ENCODE data around the gene TOR1A. TPM values are rescaled to one million over a fixed set of nuclear protein-coding genes. Genes with fewer than 3 reads are reported as not detected.

TOR1A gene
- total RNA-seq, 1 experiment from 2014 or later = 40.4 TPM

GRCh38 chr9:129779560-129780190 lies 44.3 kb downstream of the TOR1A start:
- ChIA-PET POLR2A (interaction anchor here (0.7 to 9.8 kb wide), 4 partner anchors 27 to 634 kb away, joined by 5 to 293 read pairs (median 52); partner anchors contain the start of gene PTGES), CTCF (interaction anchor here (0.6 to 12.6 kb wide), 4 partner anchors 39 to 155 kb away, joined by 3 to 145 read pairs (median 54); partner anchors contain the start of gene ASB6)
- peaks cover 42% of the 10 kb centered on the region for H3K4me1 Mint-ChIP-seq (ENCODE audit: insufficient read depth, unreplicated experiment)
- intact Hi-C loops (cut with micrococcal nuclease) = no loop called here
- H3K9me3 Mint-ChIP-seq (ENCODE audit: unreplicated experiment) = no peaks in the 10 kb centered on the region
- no TSS peak for BruUV-seq (replicated peaks)
- DNase-seq (ENCODE audit: unreplicated experiment) = no peak
- peaks cover 4% of the 10 kb centered on the region for H3K36me3 Mint-ChIP-seq (ENCODE audit: insufficient read depth, unreplicated experiment)
- no peak for TF ChIP-seq CTCF (IDR thresholded peaks at IDR 0.05; ENCODE audit: unreplicated experiment)
- no peak overlapping the region for H3K27ac Mint-ChIP-seq (ENCODE audit: low read depth, unreplicated experiment)
- H3K27me3 Mint-ChIP-seq (ENCODE audit: insufficient read depth, unreplicated experiment) = no peaks in the 10 kb centered on the region
- H3K4me3 Mint-ChIP-seq (ENCODE audit: unreplicated experiment) = no peak overlapping the region

GRCh38 chr9:129778469-129778868 lies 45.5 kb downstream of the TOR1A start:
- H3K4me3 Mint-ChIP-seq (ENCODE audit: unreplicated experiment) = no peak overlapping the region
- no peak overlapping the region for H3K27ac Mint-ChIP-seq (ENCODE audit: low read depth, unreplicated experiment)
- H3K9me3 Mint-ChIP-seq (ENCODE audit: unreplicated experiment) = no peaks in the 10 kb centered on the region
- H3K27me3 Mint-ChIP-seq (ENCODE audit: insufficient read depth, unreplicated experiment) = no peaks in the 10 kb centered on the region
- ChIA-PET CTCF (interaction anchor here (0.6 to 12.6 kb wide), 7 partner anchors 28 to 604 kb away, joined by 3 to 145 read pairs (median 4); no protein-coding TSS in a partner anchor), POLR2A (interaction anchor here (0.7 to 9.8 kb wide), 6 partner anchors 17 to 121 kb away, joined by 4 to 293 read pairs (median 12); partner anchors contain the start of gene PTGES)
- peaks cover 4% of the 10 kb centered on the region for H3K36me3 Mint-ChIP-seq (ENCODE audit: insufficient read depth, unreplicated experiment)
- BruUV-seq (replicated peaks) = no TSS peak
- peak; percentile 68 for DNase-seq (ENCODE audit: unreplicated experiment)
- intact Hi-C loops (cut with micrococcal nuclease) = no loop called here
- peaks cover 46% of the 10 kb centered on the region for H3K4me1 Mint-ChIP-seq (ENCODE audit: insufficient read depth, unreplicated experiment)
- no peak for TF ChIP-seq CTCF (IDR thresholded peaks at IDR 0.05; ENCODE audit: unreplicated experiment)

- TF ChIP-seq CTCF (IDR thresholded peaks at IDR 0.05; ENCODE audit: unreplicated experiment) = no peak
- H3K4me3 Mint-ChIP-seq (ENCODE audit: unreplicated experiment) = peak overlapping the region; percentile 58
- H3K27me3 Mint-ChIP-seq (ENCODE audit: insufficient read depth, unreplicated experiment) = no peaks in the 10 kb centered on the region
- POLR2A ChIA-PET = interaction anchor here (0.7 to 9.8 kb wide), 18 partner anchors 12 to 665 kb away, joined by 3 to 293 read pairs (median 7); partner anchors contain the start of genes NTMT1 and PTGES
- peaks cover 4% of the 10 kb centered on the region for H3K36me3 Mint-ChIP-seq (ENCODE audit: insufficient read depth, unreplicated experiment)
- intact Hi-C loops (cut with micrococcal nuclease) = no loop called here
- CTCF ChIA-PET = interaction anchor here (0.6 to 12.6 kb wide), 12 partner anchors 9 to 604 kb away, joined by 3 to 145 read pairs (median 4); no protein-coding TSS in a partner anchor
- H3K4me1 Mint-ChIP-seq (ENCODE audit: insufficient read depth, unreplicated experiment) = peaks cover 50% of the 10 kb centered on the region
- BruUV-seq (replicated peaks) = TSS peak; percentile 89
- no peaks in the 10 kb centered on the region for H3K9me3 Mint-ChIP-seq (ENCODE audit: unreplicated experiment)
- peak; percentile 58 for DNase-seq (ENCODE audit: unreplicated experiment)
- H3K27ac Mint-ChIP-seq (ENCODE audit: low read depth, unreplicated experiment) = peak overlapping the region; percentile 83
These were observed 46.2 kb downstream of the TOR1A start for GRCh38 chr9:129777769-129778130.

- no peak for TF ChIP-seq CTCF (IDR thresholded peaks at IDR 0.05; ENCODE audit: unreplicated experiment)
- Mint-ChIP-seq H3K9me3 (ENCODE audit: unreplicated experiment) (no peaks in the 10 kb centered on the region), H3K27ac (ENCODE audit: low read depth, unreplicated experiment) (peak overlapping the region; percentile 83), H3K27me3 (ENCODE audit: insufficient read depth, unreplicated experiment) (no peaks in the 10 kb centered on the region), H3K4me1 (ENCODE audit: insufficient read depth, unreplicated experiment) (peaks cover 50% of the 10 kb centered on the region), H3K36me3 (ENCODE audit: insufficient read depth, unreplicated experiment) (peaks cover 4% of the 10 kb centered on the region), H3K4me3 (ENCODE audit: unreplicated experiment) (peak overlapping the region; percentile 58)
- CTCF ChIA-PET = interaction anchor here (0.6 to 12.6 kb wide), 15 partner anchors 10 to 785 kb away, joined by 3 to 145 read pairs (median 4); no protein-coding TSS in a partner anchor
- no TSS peak for BruUV-seq (replicated peaks)
- peak; percentile 99 for DNase-seq (ENCODE audit: unreplicated experiment)
- POLR2A ChIA-PET = interaction anchor here (0.5 to 9.8 kb wide), 27 partner anchors 10 to 1188 kb away, joined by 3 to 293 read pairs (median 6); partner anchors contain the start of genes NTMT1 and PTGES
- intact Hi-C loops (cut with micrococcal nuclease) = no loop called here
These were observed 46.8 kb downstream of the TOR1A start for GRCh38 chr9:129776938-129777768.
